Calu3 (cell line): ENCODE data around the gene JARID2. TPM values are rescaled to one million over a fixed set of nuclear protein-coding genes. Genes with fewer than 3 reads are reported as not detected.

Experiments
- BruUV-seq: library from RNA; stranded (reverse); fragments of 400-500 nt; replicated peaks from 2 replicates; lab custom pipeline; 2021; lab: Mats Ljungman, UMichigan
- CTCF ChIA-PET: fragments of 300-600 bp; sonication (Branson Sonifier 250); formaldehyde crosslinking; loops from one replicate; lab custom pipeline; 2022; ENCODE audit warnings: antibody characterized with exemption; lab: Charles Lee
- DNase-seq: peaks from one replicate; pipeline ENCODE4 v3.0.0; 2022
- H3K27ac Mint-ChIP-seq: one replicate; pipeline ENCODE4 v1.8.0; 2022; ENCODE audit warnings: mixed read lengths; ENCODE audit not compliant: unreplicated experiment
- H3K27me3 Mint-ChIP-seq: one replicate; pipeline ENCODE4 v1.8.0; 2022; ENCODE audit warnings: mixed read lengths; ENCODE audit not compliant: unreplicated experiment
- H3K36me3 Mint-ChIP-seq: one replicate; pipeline ENCODE4 v1.8.0; 2022; ENCODE audit warnings: mild to moderate bottlenecking, moderate library complexity, mixed read lengths; ENCODE audit not compliant: insufficient read depth, unreplicated experiment
- H3K4me1 Mint-ChIP-seq: one replicate; pipeline ENCODE4 v1.8.0; 2022; ENCODE audit warnings: mild to moderate bottlenecking, low read depth, mixed read lengths; ENCODE audit not compliant: unreplicated experiment
- H3K4me3 Mint-ChIP-seq: one replicate; pipeline ENCODE4 v1.8.0; 2022; ENCODE audit warnings: mild to moderate bottlenecking, low read depth, moderate library complexity, mixed read lengths; ENCODE audit not compliant: unreplicated experiment
- H3K9me3 Mint-ChIP-seq: one replicate; pipeline ENCODE4 v1.8.0; 2022; ENCODE audit warnings: low read depth, mixed read lengths; ENCODE audit not compliant: unreplicated experiment
- intact Hi-C: fragments of 100-400 bp; cut with micrococcal nuclease; formaldehyde crosslinking; loops from one replicate; pipeline ENCODE4 v1.10.0; 2022; ENCODE audit not compliant: unreplicated experiment
- total RNA-seq: library from RNA; stranded (reverse); gene quantifications from 2 replicates; pipeline ENCODE4 v1.2.3, GENCODE V29; 2022
- TF ChIP-seq, protein P1 (sequence below): fragments of 200-600 bp; IDR thresholded peaks from one replicate; pipeline ENCODE4 v1.8.0; 2022; ENCODE audit warnings: antibody characterized with exemption; ENCODE audit not compliant: unreplicated experiment

The JARID2 gene
- total RNA-seq, 1 experiment from 2014 or later, result 9.4 TPM

DNA sequence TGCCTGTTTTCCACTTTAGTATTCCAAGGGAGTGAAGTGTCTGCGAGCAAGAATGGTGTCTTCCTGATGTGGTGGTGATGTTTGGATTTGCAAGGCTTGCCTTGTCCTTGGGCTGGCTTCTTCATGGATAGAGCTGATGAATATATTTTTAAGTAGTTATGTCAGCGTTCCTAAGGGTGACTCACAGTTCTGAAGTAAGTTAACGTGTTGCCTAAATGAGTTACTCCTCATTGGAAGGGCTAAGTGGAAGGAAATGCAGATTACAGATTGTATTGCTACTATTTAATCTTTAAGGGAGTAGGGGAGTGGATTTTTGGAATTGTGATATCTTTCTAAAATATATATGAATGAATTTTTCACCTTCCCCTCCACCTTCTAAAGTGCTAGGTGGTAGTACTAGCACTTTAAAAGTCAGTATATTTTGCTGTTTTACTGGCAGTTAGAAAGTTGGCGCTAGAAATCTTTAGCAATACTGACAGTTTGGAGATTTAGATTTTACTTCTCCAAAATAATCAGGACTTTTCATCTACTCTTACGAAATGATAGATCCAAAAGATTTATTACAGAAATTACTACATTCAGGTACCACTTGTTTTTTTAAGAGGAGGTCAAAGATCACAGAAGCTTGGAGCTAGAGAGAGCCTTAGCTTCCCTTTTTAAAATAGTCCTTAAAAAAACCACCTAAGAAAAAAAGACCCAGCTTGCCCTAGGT, 197.4 kb downstream of the JARID2 start:
- TF ChIP-seq, protein P1, sequence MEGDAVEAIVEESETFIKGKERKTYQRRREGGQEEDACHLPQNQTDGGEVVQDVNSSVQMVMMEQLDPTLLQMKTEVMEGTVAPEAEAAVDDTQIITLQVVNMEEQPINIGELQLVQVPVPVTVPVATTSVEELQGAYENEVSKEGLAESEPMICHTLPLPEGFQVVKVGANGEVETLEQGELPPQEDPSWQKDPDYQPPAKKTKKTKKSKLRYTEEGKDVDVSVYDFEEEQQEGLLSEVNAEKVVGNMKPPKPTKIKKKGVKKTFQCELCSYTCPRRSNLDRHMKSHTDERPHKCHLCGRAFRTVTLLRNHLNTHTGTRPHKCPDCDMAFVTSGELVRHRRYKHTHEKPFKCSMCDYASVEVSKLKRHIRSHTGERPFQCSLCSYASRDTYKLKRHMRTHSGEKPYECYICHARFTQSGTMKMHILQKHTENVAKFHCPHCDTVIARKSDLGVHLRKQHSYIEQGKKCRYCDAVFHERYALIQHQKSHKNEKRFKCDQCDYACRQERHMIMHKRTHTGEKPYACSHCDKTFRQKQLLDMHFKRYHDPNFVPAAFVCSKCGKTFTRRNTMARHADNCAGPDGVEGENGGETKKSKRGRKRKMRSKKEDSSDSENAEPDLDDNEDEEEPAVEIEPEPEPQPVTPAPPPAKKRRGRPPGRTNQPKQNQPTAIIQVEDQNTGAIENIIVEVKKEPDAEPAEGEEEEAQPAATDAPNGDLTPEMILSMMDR, result no peak
- Mint-ChIP-seq H3K4me1 (peaks cover 53% of the 10 kb centered on the region), H3K27me3 (no peaks in the 10 kb centered on the region), H3K4me3 (no peak overlapping the region), H3K27ac (no peak overlapping the region), H3K9me3 (no peaks in the 10 kb centered on the region), H3K36me3 (no peaks in the 10 kb centered on the region)
- BruUV-seq, result no TSS peak
- intact Hi-C loops, result loop anchor here (5.0 to 10.0 kb wide), 2 partner anchors 118 to 196 kb away; partner anchors contain the start of gene JARID2
- DNase-seq, result no peak
- CTCF ChIA-PET, result interaction anchor here (0.7 kb wide), 1 partner anchor 121 kb away, joined by 3 read pairs; no protein-coding TSS in a partner anchor

DNA sequence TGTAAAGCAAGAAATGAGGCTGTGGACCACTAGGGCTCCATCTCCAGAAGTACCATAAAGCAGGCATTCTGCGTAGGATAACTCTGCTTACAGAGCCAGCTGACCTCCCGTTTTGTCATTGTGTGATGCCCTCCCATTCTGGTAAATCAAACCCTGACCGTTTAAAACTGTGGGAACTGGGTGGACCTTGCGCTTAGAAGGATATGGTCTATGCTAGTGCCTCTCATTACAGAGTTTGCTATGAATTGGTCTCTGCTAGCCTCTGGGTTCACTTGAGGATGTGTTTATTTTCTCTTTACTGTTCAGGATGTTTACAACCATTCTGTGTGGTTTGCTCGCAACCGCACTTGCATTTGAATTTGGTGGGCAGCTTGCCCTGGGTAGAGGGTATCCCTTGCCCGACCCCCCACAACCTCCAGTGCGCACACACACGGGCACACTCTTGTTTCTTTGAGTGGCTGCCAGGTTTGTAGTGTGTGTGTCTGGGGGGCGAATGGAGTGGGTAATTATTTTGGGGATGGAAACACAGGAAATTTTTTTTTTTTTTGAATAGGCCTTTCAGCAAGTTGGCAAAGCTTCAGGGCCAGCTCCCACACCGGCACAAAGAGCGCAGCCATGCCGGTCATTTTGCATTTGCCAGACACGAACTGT, 198.3 kb downstream of the JARID2 start:
- peaks cover 54% of the 10 kb centered on the region for H3K4me1 Mint-ChIP-seq

DNA sequence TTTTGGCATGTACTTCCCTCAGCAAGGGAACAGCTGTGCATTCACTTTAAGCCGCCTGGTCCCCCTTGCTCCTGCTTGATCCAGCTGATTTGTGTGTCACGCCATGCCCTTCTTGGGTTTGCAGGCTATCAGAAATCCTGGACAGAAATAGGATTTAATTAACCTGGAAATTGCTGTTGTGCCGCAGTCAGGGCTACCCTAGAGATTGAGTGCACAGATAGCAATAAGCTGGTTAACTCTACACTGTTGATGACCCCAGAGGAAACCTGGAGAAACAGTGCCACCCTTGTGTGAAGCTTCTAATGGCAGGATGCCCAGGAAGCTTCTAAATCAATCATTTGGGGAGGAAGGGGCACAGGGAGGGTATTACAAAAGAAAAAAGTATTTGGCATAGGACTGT, 199.0 kb downstream of the JARID2 start:
- Mint-ChIP-seq H3K9me3 (no peaks in the 10 kb centered on the region), H3K36me3 (no peaks in the 10 kb centered on the region), H3K4me1 (peaks cover 54% of the 10 kb centered on the region), H3K27me3 (no peaks in the 10 kb centered on the region), H3K4me3 (no peak overlapping the region), H3K27ac (no peak overlapping the region)
- no TSS peak for BruUV-seq
- intact Hi-C loops, result loop anchor here (5.0 to 10.0 kb wide), 2 partner anchors 120 to 198 kb away; partner anchors contain the start of gene JARID2
- DNase-seq, result peak; percentile 36
- CTCF ChIA-PET, result interaction anchor here (0.6 to 1.1 kb wide), 4 partner anchors 13 to 1570 kb away, joined by 3 to 6 read pairs (median 4); no protein-coding TSS in a partner anchor
- TF ChIP-seq, protein P1, result no peak

More for the DNA sequence above, 198.3 kb downstream of the JARID2 start:
- Mint-ChIP-seq H3K4me3 (no peak overlapping the region), H3K27ac (no peak overlapping the region), H3K27me3 (no peaks in the 10 kb centered on the region), H3K9me3 (no peaks in the 10 kb centered on the region), H3K36me3 (no peaks in the 10 kb centered on the region)
- no peak for DNase-seq
- TF ChIP-seq, protein P1, result no peak
- no TSS peak for BruUV-seq
- CTCF ChIA-PET, result interaction anchor here (0.9 to 1.1 kb wide), 3 partner anchors 12 to 44 kb away, joined by 3 to 6 read pairs (median 3); no protein-coding TSS in a partner anchor
- intact Hi-C loops, result loop anchor here (5.0 to 10.0 kb wide), 2 partner anchors 119 to 197 kb away; partner anchors contain the start of gene JARID2

DNA sequence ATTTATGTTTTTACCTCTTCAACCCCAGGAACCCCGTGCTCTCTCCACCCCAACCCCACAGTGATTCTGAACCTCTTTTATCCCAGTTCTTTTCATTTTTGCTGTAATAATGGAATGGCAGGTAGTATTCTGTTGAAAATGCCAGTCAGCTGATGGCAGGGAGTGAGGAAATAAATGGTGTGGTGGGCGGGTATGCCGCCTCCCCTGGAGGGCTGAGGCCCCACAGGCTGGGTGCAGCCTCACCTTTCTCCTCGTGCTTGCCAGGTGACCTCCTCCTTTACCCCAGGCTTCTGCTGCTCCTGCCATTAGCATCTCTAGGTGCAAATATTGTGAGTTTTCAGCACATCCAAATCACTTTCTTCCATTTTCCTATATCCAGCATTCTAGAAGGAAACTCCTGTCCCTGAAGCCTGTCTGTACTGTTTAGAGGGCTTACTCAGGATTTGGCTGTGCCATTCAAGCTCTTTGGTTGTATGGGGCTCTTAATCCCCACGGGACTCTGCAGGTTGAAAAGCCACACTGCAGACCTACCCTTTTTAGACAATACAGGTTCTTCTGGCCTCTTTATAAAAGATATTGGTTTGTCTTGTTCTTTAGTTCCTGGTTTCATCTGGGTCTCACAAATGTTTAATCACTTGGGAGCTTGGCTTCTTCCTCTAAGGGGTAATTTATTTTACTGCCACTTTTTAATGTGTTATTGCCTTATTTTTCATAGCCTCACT, 201.8 kb downstream of the JARID2 start:
- CTCF ChIA-PET, result no interaction called here
- no peak for DNase-seq
- H3K27me3 Mint-ChIP-seq, result no peaks in the 10 kb centered on the region
- no peak overlapping the region for H3K27ac Mint-ChIP-seq
- intact Hi-C loops, result loop anchor here (10.0 kb wide), 1 partner anchor 123 kb away; no protein-coding TSS in a partner anchor
- peaks cover 47% of the 10 kb centered on the region for H3K4me1 Mint-ChIP-seq
- H3K36me3 Mint-ChIP-seq, result no peaks in the 10 kb centered on the region
- BruUV-seq, result no TSS peak
- TF ChIP-seq, protein P1, result no peak
- no peaks in the 10 kb centered on the region for H3K9me3 Mint-ChIP-seq
- H3K4me3 Mint-ChIP-seq, result no peak overlapping the region
